ENCODE data around the gene KIAA1614.
A peak's percentile ranks its signal among the peaks of the same experiment; 100 is the strongest.

KIAA1614 gene

GRCh38 chr1:180908074-180908765, 4.5 kb upstream of the KIAA1614 start:
- Histone ChIP-seq H3K27ac (replicated peaks; ENCODE audit: low read length) (no peak overlapping the region), H3K23ac (ENCODE audit: low read depth, low read length, poor library complexity) (peak overlapping the region; percentile 90), H3K9ac (ENCODE audit: low read depth, low read length, poor library complexity) (no peak overlapping the region), H2BK12ac (ENCODE audit: low read length) (no peak overlapping the region), H4K8ac (ENCODE audit: low read depth, low read length) (no peak overlapping the region), H2BK120ac (ENCODE audit: low read depth, low read length) (no peak overlapping the region), H3K27me3 (ENCODE audit: control insufficient read depth in 3 of 3, insufficient read depth in 3 of 3, low read depth in 1 of 3, low read length in 3 of 3) (peaks cover 0 to 31% (median 8%) of the 10 kb centered on the region in 3 experiments), H3K36me3 (replicated peaks in 1 of 2; ENCODE audit: control insufficient read depth in 2 of 2, insufficient read depth in 2 of 2, low read length in 2 of 2) (no peaks in the 10 kb centered on the region), H2BK15ac (ENCODE audit: low read length) (no peak overlapping the region), H3K9me3 (replicated peaks in 1 of 2; ENCODE audit: control insufficient read depth in 2 of 2, insufficient read depth in 1 of 2, low read depth in 1 of 2, low read length in 2 of 2) (peaks cover 0 to 4% of the 10 kb centered on the region in 2 donors), H2AK5ac (ENCODE audit: low read depth, low read length) (peak overlapping the region; percentile 68), H4K91ac (ENCODE audit: low read depth, low read length, poor library complexity) (no peak overlapping the region), H3K4me2 (ENCODE audit: insufficient read depth, low read length, poor library complexity, severe bottlenecking) (no peak overlapping the region), H3K18ac (ENCODE audit: low read length) (peak overlapping the region; percentile 42), H3K14ac (ENCODE audit: low read length) (no peak overlapping the region), H3K4me3 (ENCODE audit: low read length in 2 of 2) (no peak overlapping the region), H2BK5ac (ENCODE audit: low read length) (no peak overlapping the region), H3K79me1 (ENCODE audit: low read depth, low read length) (no peaks in the 10 kb centered on the region), H3K4ac (ENCODE audit: low read length) (no peak overlapping the region), H2AFZ (ENCODE audit: low read length) (no peak overlapping the region), H3K4me1 (ENCODE audit: control insufficient read depth in 2 of 2, insufficient read depth in 1 of 2, low read depth in 1 of 2, low read length in 2 of 2) (peaks cover 2 to 11% of the 10 kb centered on the region in 2 donors)
- WGBS, 2 donors (ENCODE audit: extremely low coverage in 2 of 2, insufficient read length in 2 of 2, insufficient replicate concordance in 1 of 2): no CpG with 5 or more reads among the region's 15 CpGs
- DNase-seq (ENCODE audit: low spot score): no peak

- Histone ChIP-seq H2BK120ac (ENCODE audit: low read depth, low read length) (no peak overlapping the region), H3K18ac (ENCODE audit: low read length) (no peak overlapping the region), H3K4ac (ENCODE audit: low read length) (no peak overlapping the region), H3K27me3 (ENCODE audit: control insufficient read depth in 3 of 3, insufficient read depth in 3 of 3, low read depth in 1 of 3, low read length in 3 of 3) (peaks cover 0 to 39% (median 8%) of the 10 kb centered on the region in 3 experiments), H3K9me3 (replicated peaks in 1 of 2; ENCODE audit: control insufficient read depth in 2 of 2, insufficient read depth in 1 of 2, low read depth in 1 of 2, low read length in 2 of 2) (peaks cover 0 to 4% of the 10 kb centered on the region in 2 donors), H3K79me1 (ENCODE audit: low read depth, low read length) (no peaks in the 10 kb centered on the region), H3K4me3 (ENCODE audit: low read length in 2 of 2) (no peak overlapping the region), H4K8ac (ENCODE audit: low read depth, low read length) (no peak overlapping the region), H2BK5ac (ENCODE audit: low read length) (no peak overlapping the region), H2BK15ac (ENCODE audit: low read length) (no peak overlapping the region), H2BK12ac (ENCODE audit: low read length) (no peak overlapping the region), H3K36me3 (replicated peaks in 1 of 2; ENCODE audit: control insufficient read depth in 2 of 2, insufficient read depth in 2 of 2, low read length in 2 of 2) (no peaks in the 10 kb centered on the region), H3K27ac (replicated peaks; ENCODE audit: low read length) (no peak overlapping the region), H2AK5ac (ENCODE audit: low read depth, low read length) (no peak overlapping the region), H3K4me1 (ENCODE audit: control insufficient read depth in 2 of 2, insufficient read depth in 1 of 2, low read depth in 1 of 2, low read length in 2 of 2) (peaks cover 2 to 11% of the 10 kb centered on the region in 2 donors), H3K4me2 (ENCODE audit: insufficient read depth, low read length, poor library complexity, severe bottlenecking) (no peak overlapping the region), H4K91ac (ENCODE audit: low read depth, low read length, poor library complexity) (no peak overlapping the region), H2AFZ (ENCODE audit: low read length) (no peak overlapping the region), H3K14ac (ENCODE audit: low read length) (no peak overlapping the region), H3K9ac (ENCODE audit: low read depth, low read length, poor library complexity) (no peak overlapping the region), H3K23ac (ENCODE audit: low read depth, low read length, poor library complexity) (no peak overlapping the region)
- WGBS, 2 donors (ENCODE audit: extremely low coverage in 2 of 2, insufficient read length in 2 of 2, insufficient replicate concordance in 1 of 2): no CpG with 5 or more reads among the region's 3 CpGs
- no peak for DNase-seq (ENCODE audit: low spot score)
Observed at GRCh38 chr1:180909005-180909414, 3.7 kb upstream of the KIAA1614 start.

DNA sequence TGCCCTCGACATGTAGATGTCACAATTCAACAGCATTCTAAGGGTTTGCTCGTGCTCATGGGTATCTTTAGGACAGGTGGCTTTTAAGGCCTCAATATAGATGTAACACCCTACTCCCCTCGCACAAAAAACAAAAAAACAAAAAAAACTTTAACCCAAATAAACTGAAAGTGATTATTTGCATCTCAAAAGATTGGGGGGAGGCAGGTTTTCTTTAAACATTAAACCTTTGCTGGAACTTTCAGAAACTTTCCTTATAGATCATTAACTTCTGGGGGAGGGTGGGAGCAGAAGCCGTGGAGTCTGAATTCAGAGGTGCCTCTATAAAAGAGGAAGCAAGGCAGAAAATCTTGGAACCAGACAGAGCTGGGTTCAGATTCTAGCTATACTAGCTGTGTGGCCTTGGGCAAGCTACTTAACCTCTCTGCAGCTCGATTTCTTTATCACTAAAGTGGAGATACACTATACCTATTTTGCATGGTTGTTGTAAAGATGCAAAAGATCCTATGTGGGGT, 3.2 kb upstream of the KIAA1614 start:
- WGBS, 2 donors (ENCODE audit: extremely low coverage in 2 of 2, insufficient read length in 2 of 2, insufficient replicate concordance in 1 of 2): 100% methylated on average over 1 of the region's 5 CpGs; no CpG with 5 or more reads in 1 of the 2 donors
- no peak overlapping the region for H2BK120ac ChIP-seq (ENCODE audit: low read depth, low read length)
- H2BK15ac ChIP-seq (ENCODE audit: low read length): no peak overlapping the region

GRCh38 chr1:180911640-180912191, 981 bp upstream of the KIAA1614 start:
- peak overlapping the region; percentile 92 for H3K9ac ChIP-seq (ENCODE audit: low read depth, low read length, poor library complexity)
- no CpG with 5 or more reads among the region's 17 CpGs for WGBS, 2 donors (ENCODE audit: extremely low coverage in 2 of 2, insufficient read length in 2 of 2, insufficient replicate concordance in 1 of 2)
- H2AFZ ChIP-seq (ENCODE audit: low read length): peak overlapping the region; percentile 79
- H3K4ac ChIP-seq (ENCODE audit: low read length): no peak overlapping the region
- no peak for DNase-seq (ENCODE audit: low spot score)
- no peaks in the 10 kb centered on the region for H3K79me1 ChIP-seq (ENCODE audit: low read depth, low read length)
- H4K8ac ChIP-seq (ENCODE audit: low read depth, low read length): no peak overlapping the region
- H3K18ac ChIP-seq (ENCODE audit: low read length): peak overlapping the region; percentile 97
- H2BK15ac ChIP-seq (ENCODE audit: low read length): no peak overlapping the region
- H3K4me2 ChIP-seq (ENCODE audit: insufficient read depth, low read length, poor library complexity, severe bottlenecking): peak overlapping the region; percentile 81
- H3K4me3 ChIP-seq (ENCODE audit: low read length in 2 of 2): peak overlapping the region; percentile 41 to 86
- no peak overlapping the region for H2BK120ac ChIP-seq (ENCODE audit: low read depth, low read length)
- H3K27me3 ChIP-seq (ENCODE audit: control insufficient read depth in 3 of 3, insufficient read depth in 3 of 3, low read depth in 1 of 3, low read length in 3 of 3): peaks cover 0 to 42% (median 8%) of the 10 kb centered on the region in 3 experiments
- no peaks in the 10 kb centered on the region for H3K36me3 ChIP-seq (replicated peaks in 1 of 2; ENCODE audit: control insufficient read depth in 2 of 2, insufficient read depth in 2 of 2, low read length in 2 of 2)
- no peak overlapping the region for H2BK12ac ChIP-seq (ENCODE audit: low read length)
- H3K23ac ChIP-seq (ENCODE audit: low read depth, low read length, poor library complexity): peak overlapping the region; percentile 25
- H2AK5ac ChIP-seq (ENCODE audit: low read depth, low read length): peak overlapping the region; percentile 60
- H4K91ac ChIP-seq (ENCODE audit: low read depth, low read length, poor library complexity): no peak overlapping the region
- H2BK5ac ChIP-seq (ENCODE audit: low read length): no peak overlapping the region
- peaks cover 2 to 11% of the 10 kb centered on the region in 2 donors for H3K4me1 ChIP-seq (ENCODE audit: control insufficient read depth in 2 of 2, insufficient read depth in 1 of 2, low read depth in 1 of 2, low read length in 2 of 2)
- peaks cover 0 to 4% of the 10 kb centered on the region in 2 donors for H3K9me3 ChIP-seq (replicated peaks in 1 of 2; ENCODE audit: control insufficient read depth in 2 of 2, insufficient read depth in 1 of 2, low read depth in 1 of 2, low read length in 2 of 2)
- H3K27ac ChIP-seq (replicated peaks; ENCODE audit: low read length): no peak overlapping the region
- H3K14ac ChIP-seq (ENCODE audit: low read length): peak overlapping the region; percentile 23

More for the DNA sequence above, 3.2 kb upstream of the KIAA1614 start:
- Histone ChIP-seq H3K4me3 (ENCODE audit: low read length in 2 of 2) (no peak overlapping the region), H3K4ac (ENCODE audit: low read length) (no peak overlapping the region), H3K4me2 (ENCODE audit: insufficient read depth, low read length, poor library complexity, severe bottlenecking) (no peak overlapping the region), H3K4me1 (ENCODE audit: control insufficient read depth in 2 of 2, insufficient read depth in 1 of 2, low read depth in 1 of 2, low read length in 2 of 2) (peaks cover 2 to 11% of the 10 kb centered on the region in 2 donors), H3K23ac (ENCODE audit: low read depth, low read length, poor library complexity) (no peak overlapping the region), H3K27me3 (ENCODE audit: control insufficient read depth in 3 of 3, insufficient read depth in 3 of 3, low read depth in 1 of 3, low read length in 3 of 3) (peaks cover 0 to 42% (median 8%) of the 10 kb centered on the region in 3 experiments), H3K18ac (ENCODE audit: low read length) (no peak overlapping the region), H3K36me3 (replicated peaks in 1 of 2; ENCODE audit: control insufficient read depth in 2 of 2, insufficient read depth in 2 of 2, low read length in 2 of 2) (no peaks in the 10 kb centered on the region), H4K91ac (ENCODE audit: low read depth, low read length, poor library complexity) (no peak overlapping the region), H3K14ac (ENCODE audit: low read length) (no peak overlapping the region), H3K9me3 (replicated peaks in 1 of 2; ENCODE audit: control insufficient read depth in 2 of 2, insufficient read depth in 1 of 2, low read depth in 1 of 2, low read length in 2 of 2) (peaks cover 0 to 4% of the 10 kb centered on the region in 2 donors), H2AFZ (ENCODE audit: low read length) (no peak overlapping the region), H4K8ac (ENCODE audit: low read depth, low read length) (no peak overlapping the region), H3K79me1 (ENCODE audit: low read depth, low read length) (no peaks in the 10 kb centered on the region), H2BK5ac (ENCODE audit: low read length) (no peak overlapping the region), H3K9ac (ENCODE audit: low read depth, low read length, poor library complexity) (no peak overlapping the region), H2BK12ac (ENCODE audit: low read length) (no peak overlapping the region), H2AK5ac (ENCODE audit: low read depth, low read length) (no peak overlapping the region), H3K27ac (replicated peaks; ENCODE audit: low read length) (no peak overlapping the region)
- DNase-seq (ENCODE audit: low spot score): no peak

All from neuronal stem cell (in vitro differentiated cells).